B cell (primary cell): ENCODE results near the gene GPRC5D. TPM values are rescaled to one million over a fixed set of nuclear protein-coding genes. Genes with fewer than 3 reads are reported as not detected.
A peak's percentile ranks its signal among the peaks of the same experiment; 100 is the strongest.

Experiments used
- ATAC-seq: fragments of 200-7000 bp; cut with Tn5 transposase; one replicate; pipeline ENCODE4 v1.10.0; 2021; ENCODE audit warnings: low read depth, mild to moderate bottlenecking, moderate number of reproducible peaks, moderate library complexity
- CTCF ChIA-PET: fragments of 350-600 bp; sonication (Branson Sonifier 250); formaldehyde crosslinking; loops from one replicate; lab custom pipeline; 2021; ENCODE audit warnings: antibody characterized with exemption, inconsistent platforms; lab: Charles Lee
- POLR2A ChIA-PET: fragments of 350-600 bp; sonication (Branson Sonifier 250); formaldehyde crosslinking; loops from one replicate; lab custom pipeline; 2021; ENCODE audit warnings: antibody characterized with exemption; lab: Charles Lee
- DNase-seq: peaks from one replicate; pipeline ENCODE4 v3.0.0; 2013
- H2AFZ ChIP-seq: 2 replicates; pipeline ENCODE4 v1.6.1; 2012; ENCODE audit warnings: mild to moderate bottlenecking, low read depth, low read length; ENCODE audit not compliant: insufficient read depth, poor library complexity, severe bottlenecking
- H3K27ac ChIP-seq, 2 donors: 1 replicate in 1 of 2; 2 replicates in 1 of 2; pipeline ENCODE4 v1.5.1; 2012 to 2013; ENCODE audit warnings: low read length in 2 of 2, mild to moderate bottlenecking in 2 of 2, moderate library complexity in 1 of 2
- H3K27me3 ChIP-seq, 4 experiments: fragments of 200-600 bp in 1 of 4; sonication (generic) in 1 of 4; replicated peaks in 1 of 4; 1 replicate in 2 of 4; 2 replicates in 2 of 4; pipeline versions ENCODE4 v1.6.1 to v1.7.0; 2013 to 2016; ENCODE audit warnings: low read length in 3 of 4, mild to moderate bottlenecking in 2 of 4, mixed read lengths in 1 of 4, moderate library complexity in 1 of 4; ENCODE audit not compliant: insufficient read depth in 4 of 4, control insufficient read depth in 3 of 4; ENCODE audit errors: control extremely low read depth in 1 of 4
- H3K36me3 ChIP-seq, 2 experiments: replicated peaks in 1 of 2; 1 replicate in 1 of 2; 2 replicates in 1 of 2; pipeline versions ENCODE4 v1.6.1 to v1.7.1; 2013; ENCODE audit warnings: low read length in 1 of 2; ENCODE audit not compliant: insufficient read depth in 2 of 2, control insufficient read depth in 1 of 2; ENCODE audit errors: control extremely low read depth in 1 of 2, extremely low read depth in 1 of 2
- H3K4me1 ChIP-seq, 2 donors: fragments of 200-600 bp in 1 of 2; sonication (generic) in 1 of 2; 1 replicate in 1 of 2; 2 replicates in 1 of 2; pipeline versions ENCODE4 v1.5.1 to v1.6.1; 2013 to 2017; ENCODE audit warnings: low read length in 2 of 2; ENCODE audit not compliant: control insufficient read depth in 2 of 2, insufficient read depth in 2 of 2
- H3K4me2 ChIP-seq: replicated peaks from 2 replicates; pipeline ENCODE3; 2012; ENCODE audit warnings: mild to moderate bottlenecking, low read depth, low read length; ENCODE audit not compliant: poor library complexity, severe bottlenecking
- H3K4me3 ChIP-seq, 5 experiments: fragments of 200-600 bp in 1 of 5; sonication (generic) in 1 of 5; 1 replicate in 3 of 5; 2 replicates in 2 of 5; pipeline versions ENCODE4 v1.5.1 to v1.7.0; 2011 to 2016; ENCODE audit warnings: low read length in 4 of 5, mild to moderate bottlenecking in 4 of 5, low read depth in 2 of 5, control low read depth in 1 of 5, moderate library complexity in 1 of 5; ENCODE audit not compliant: insufficient read depth in 1 of 5; ENCODE audit errors: control extremely low read depth in 1 of 5, extremely low read depth in 1 of 5
- H3K79me2 ChIP-seq: fragments of 200-600 bp; sonication (generic); one replicate; pipeline ENCODE4 v1.6.0; 2016; ENCODE audit warnings: low read length; ENCODE audit not compliant: control insufficient read depth, insufficient read depth
- H3K9ac ChIP-seq: fragments of 200-600 bp; sonication (generic); 2 replicates; pipeline ENCODE4 v1.6.1; 2017; ENCODE audit warnings: mild to moderate bottlenecking, low read length, moderate library complexity
- H3K9me3 ChIP-seq, 3 donors: one replicate each; pipeline versions ENCODE4 v1.6.1 to v1.7.1; 2013; ENCODE audit warnings: low read length in 2 of 3; ENCODE audit not compliant: control insufficient read depth in 2 of 3, insufficient read depth in 1 of 3; ENCODE audit errors: control extremely low read depth in 1 of 3
- H4K20me1 ChIP-seq: 2 replicates; pipeline ENCODE4 v1.6.0; 2012; ENCODE audit warnings: mild to moderate bottlenecking, low read length; ENCODE audit not compliant: insufficient read depth, control insufficient read depth, poor library complexity, severe bottlenecking
- H3K27ac Mint-ChIP-seq: one replicate; pipeline ENCODE4 v1.8.0; 2021; ENCODE audit warnings: mixed read lengths
- H3K27me3 Mint-ChIP-seq: one replicate; pipeline ENCODE4 v1.8.0; 2021; ENCODE audit warnings: mixed read lengths
- H3K4me1 Mint-ChIP-seq: one replicate; pipeline ENCODE4 v1.8.0; 2021; ENCODE audit warnings: mixed read lengths
- H3K4me3 Mint-ChIP-seq: one replicate; pipeline ENCODE4 v1.8.0; 2021; ENCODE audit warnings: mixed read lengths
- H3K9me3 Mint-ChIP-seq: one replicate; pipeline ENCODE4 v1.8.0; 2022; ENCODE audit warnings: mixed read lengths; ENCODE audit not compliant: insufficient read depth
- EZH2 ChIP-seq: IDR thresholded peaks from 2 replicates; pipeline ENCODE4 v1.6.1; 2012; ENCODE audit warnings: borderline replicate concordance, low read depth, mild to moderate bottlenecking, moderate library complexity, low read length; ENCODE audit not compliant: insufficient read depth, poor library complexity, severe bottlenecking
- WGBS: methylation state at CpG from one replicate; pipeline ENCODE4 v1.1.5; 2013; ENCODE audit warnings: missing lambda C conversion rate; ENCODE audit not compliant: insufficient coverage; 5-methylcytosine and 5-hydroxymethylcytosine counted together
- intact Hi-C: fragments of 100-400 bp; cut with micrococcal nuclease; formaldehyde crosslinking; loops from one replicate; pipeline ENCODE4 v1.10.0; 2022
- polyA plus RNA-seq: library from polyadenylated mRNA; depleted of rRNA; stranded (reverse); fragments of >200 nt; gene quantifications from 2 replicates; pipeline ENCODE4 v1.2.3, GENCODE V29; 2012
- total RNA-seq, 2 donors: library from RNA; stranded (reverse); fragments of 120-200 nt in 1 of 2; gene quantifications; 1 replicate in 1 of 2; 2 replicates in 1 of 2; pipeline versions ENCODE4 v1.2.3 to v1.2.4, GENCODE V29; 2013 to 2022
- TF ChIP-seq, protein P1 (sequence below): fragments of 200-600 bp; IDR thresholded peaks from one replicate; pipeline ENCODE4 v1.8.0; 2022; ENCODE audit warnings: antibody characterized with exemption, mild to moderate bottlenecking

The GPRC5D gene
- total and polyA plus RNA-seq, 2 donors (not counting 1 experiment from before 2014, with no cell fraction given) = 0.47 to 7.7 TPM

DNA sequence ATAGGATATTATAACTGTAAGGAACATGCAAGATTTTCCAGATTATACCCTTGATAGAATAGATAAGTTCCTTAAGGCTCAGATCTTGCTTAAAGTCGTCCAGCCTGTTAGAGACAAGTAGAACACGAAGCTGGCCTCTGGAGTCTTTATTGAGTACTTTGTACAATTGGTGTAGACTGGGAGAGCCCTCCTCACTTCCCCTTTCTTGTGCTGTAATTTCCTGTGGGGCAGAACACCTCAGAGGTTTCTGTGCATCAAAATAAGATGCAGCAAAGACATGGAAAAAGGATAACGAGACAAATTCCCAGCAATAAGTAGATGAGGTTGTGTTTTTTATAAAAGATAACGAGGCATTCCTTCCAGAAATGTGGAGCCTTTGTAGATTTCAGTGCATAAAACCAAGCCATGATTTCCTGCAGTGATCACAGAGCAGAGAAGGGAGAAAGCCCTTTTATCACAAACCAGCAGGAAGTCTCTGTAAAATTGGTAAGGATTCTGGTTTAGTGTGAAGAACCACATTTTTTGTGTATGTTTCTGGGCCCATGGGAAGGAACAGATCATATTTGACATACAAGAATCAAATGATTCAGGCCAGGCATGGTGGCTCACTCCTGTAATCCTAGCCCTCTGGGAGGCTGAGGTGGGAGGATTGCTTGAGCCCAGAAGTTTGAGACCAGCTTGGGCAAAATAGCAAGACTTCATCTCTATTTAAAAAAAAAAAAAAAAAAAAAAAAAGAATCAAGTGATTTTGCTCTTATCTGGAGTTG lies 42.6 kb downstream of the GPRC5D start:
- intact Hi-C loops = no loop called here
- Histone ChIP-seq H3K27me3 (no peaks in the 10 kb centered on the region), H3K9ac (no peak overlapping the region), H4K20me1 (no peaks in the 10 kb centered on the region), H3K4me1 (peaks cover 17 to 20% of the 10 kb centered on the region in 2 donors), H3K4me3 (no peak overlapping the region), H2AFZ (peak overlapping the region; percentile 44), H3K4me2 (peak overlapping the region; percentile 47), H3K27ac (no peak overlapping the region), H3K9me3 (no peaks in the 10 kb centered on the region), H3K36me3 (no peaks in the 10 kb centered on the region), H3K79me2 (no peaks in the 10 kb centered on the region)
- DNase-seq (peak; percentile 52), ATAC-seq (peak; percentile 62)
- Mint-ChIP-seq H3K4me3 (peak overlapping the region; percentile 9), H3K27me3 (no peaks in the 10 kb centered on the region), H3K4me1 (peaks cover 18% of the 10 kb centered on the region), H3K9me3 (no peaks in the 10 kb centered on the region), H3K27ac (peak overlapping the region; percentile 18)
- 0% methylated on average over 1 of the region's 4 CpGs for WGBS
- no peak for TF ChIP-seq EZH2
- TF ChIP-seq, protein P1, sequence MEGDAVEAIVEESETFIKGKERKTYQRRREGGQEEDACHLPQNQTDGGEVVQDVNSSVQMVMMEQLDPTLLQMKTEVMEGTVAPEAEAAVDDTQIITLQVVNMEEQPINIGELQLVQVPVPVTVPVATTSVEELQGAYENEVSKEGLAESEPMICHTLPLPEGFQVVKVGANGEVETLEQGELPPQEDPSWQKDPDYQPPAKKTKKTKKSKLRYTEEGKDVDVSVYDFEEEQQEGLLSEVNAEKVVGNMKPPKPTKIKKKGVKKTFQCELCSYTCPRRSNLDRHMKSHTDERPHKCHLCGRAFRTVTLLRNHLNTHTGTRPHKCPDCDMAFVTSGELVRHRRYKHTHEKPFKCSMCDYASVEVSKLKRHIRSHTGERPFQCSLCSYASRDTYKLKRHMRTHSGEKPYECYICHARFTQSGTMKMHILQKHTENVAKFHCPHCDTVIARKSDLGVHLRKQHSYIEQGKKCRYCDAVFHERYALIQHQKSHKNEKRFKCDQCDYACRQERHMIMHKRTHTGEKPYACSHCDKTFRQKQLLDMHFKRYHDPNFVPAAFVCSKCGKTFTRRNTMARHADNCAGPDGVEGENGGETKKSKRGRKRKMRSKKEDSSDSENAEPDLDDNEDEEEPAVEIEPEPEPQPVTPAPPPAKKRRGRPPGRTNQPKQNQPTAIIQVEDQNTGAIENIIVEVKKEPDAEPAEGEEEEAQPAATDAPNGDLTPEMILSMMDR = no peak
- CTCF ChIA-PET = interaction anchor here (0.6 to 3.8 kb wide), 3 partner anchors 121 to 302 kb away, joined by 3 to 19 read pairs (median 13); no protein-coding TSS in a partner anchor
- POLR2A ChIA-PET = interaction anchor here (0.6 kb wide), 1 partner anchor 56 kb away, joined by 4 read pairs; no protein-coding TSS in a partner anchor

DNA sequence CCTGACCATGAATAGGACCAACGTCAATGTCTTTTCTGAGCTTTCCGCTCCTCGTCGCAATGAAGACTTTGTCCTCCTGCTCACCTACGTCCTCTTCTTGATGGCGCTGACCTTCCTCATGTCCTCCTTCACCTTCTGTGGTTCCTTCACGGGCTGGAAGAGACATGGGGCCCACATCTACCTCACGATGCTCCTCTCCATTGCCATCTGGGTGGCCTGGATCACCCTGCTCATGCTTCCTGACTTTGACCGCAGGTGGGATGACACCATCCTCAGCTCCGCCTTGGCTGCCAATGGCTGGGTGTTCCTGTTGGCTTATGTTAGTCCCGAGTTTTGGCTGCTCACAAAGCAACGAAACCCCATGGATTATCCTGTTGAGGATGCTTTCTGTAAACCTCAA lies 43.3 kb downstream of the GPRC5D start:
- no peaks in the 10 kb centered on the region for H4K20me1 ChIP-seq
- 96% methylated on average over 12 of the region's 12 CpGs for WGBS
- CTCF ChIA-PET = interaction anchor here (3.4 to 3.8 kb wide), 2 partner anchors 120 to 303 kb away, joined by 13 to 19 read pairs; no protein-coding TSS in a partner anchor
- H3K27ac ChIP-seq = no peak overlapping the region
- H3K4me1 Mint-ChIP-seq = peaks cover 18% of the 10 kb centered on the region
- no peak overlapping the region for H3K9ac ChIP-seq
- no peaks in the 10 kb centered on the region for H3K79me2 ChIP-seq
- no peaks in the 10 kb centered on the region for H3K36me3 ChIP-seq
- no peaks in the 10 kb centered on the region for H3K27me3 Mint-ChIP-seq
- no peaks in the 10 kb centered on the region for H3K9me3 ChIP-seq
- no peak for TF ChIP-seq EZH2
- TF ChIP-seq, protein P1 = no peak
- H3K27ac Mint-ChIP-seq = no peak overlapping the region
- peaks cover 21 to 22% of the 10 kb centered on the region in 2 donors for H3K4me1 ChIP-seq
- ATAC-seq (no peak), DNase-seq (no peak)
- POLR2A ChIA-PET = interaction anchor here (0.6 kb wide), 1 partner anchor 56 kb away, joined by 4 read pairs; no protein-coding TSS in a partner anchor
- H3K4me3 ChIP-seq = no peak overlapping the region
- H2AFZ ChIP-seq = peak overlapping the region; percentile 44
- H3K4me3 Mint-ChIP-seq = no peak overlapping the region
- peak overlapping the region; percentile 47 for H3K4me2 ChIP-seq
- intact Hi-C loops = no loop called here
- no peaks in the 10 kb centered on the region for H3K9me3 Mint-ChIP-seq
- H3K27me3 ChIP-seq = peaks cover 0 to under 1% (median 0%) of the 10 kb centered on the region in 4 experiments
